NCI-H2029 treated with DMSO at 0.1 percent for 48 hours (cell line): ENCODE measurements around the gene ESAM.

Experiments used
- DNase-seq: peaks from one replicate; lab custom pipeline; 2025; lab: John Stamatoyannopoulos, UW

ESAM gene

GRCh38 chr11:124753205-124753604 is 8.9 kb downstream of the ESAM start:
- no peak for DNase-seq

GRCh38 chr11:124752471-124753102 is 9.5 kb downstream of the ESAM start:
- DNase-seq: no peak

GRCh38 chr11:124751741-124752470 is 10.2 kb downstream of the ESAM start, which contains the start of gene VSIG2:
Gene VSIG2, minus strand, starts transcription at chr11:124752255. Its CDS starts 118 bp downstream, at chr11:124752137.
- no peak for DNase-seq

GRCh38 chr11:124751391-124751740 is 10.7 kb downstream of the ESAM start:
- DNase-seq: no peak

- DNase-seq: no peak
Observed at GRCh38 chr11:124749912-124750311, 12.2 kb downstream of the ESAM start.

GRCh38 chr11:124748481-124749343 is 13.4 kb downstream of the ESAM start:
- no peak for DNase-seq

GRCh38 chr11:124748100-124748418 is 14.0 kb downstream of the ESAM start:
- DNase-seq: no peak

- DNase-seq: no peak
Observed at GRCh38 chr11:124747406-124748099, 14.5 kb downstream of the ESAM start.

- peak; percentile 15 for DNase-seq
Observed at GRCh38 chr11:124746621-124747243, 15.4 kb downstream of the ESAM start.

GRCh38 chr11:124745835-124746620 is 16.1 kb downstream of the ESAM start:
- no peak for DNase-seq

- no peak for DNase-seq
Observed at GRCh38 chr11:124745270-124745834, 16.7 kb downstream of the ESAM start.

GRCh38 chr11:124743050-124743449 is 19.0 kb downstream of the ESAM start:
- DNase-seq: no peak

- DNase-seq: no peak
Observed at GRCh38 chr11:124742555-124742954, 19.5 kb downstream of the ESAM start.

- no peak for DNase-seq
Observed at GRCh38 chr11:124740277-124740882, 21.7 kb downstream of the ESAM start.

- peak; percentile 53 for DNase-seq
Observed at GRCh38 chr11:124739479-124740276, 22.4 kb downstream of the ESAM start, which contains the start of gene NRGN. Gene NRGN, plus strand, starts transcription at chr11:124739942. Its CDS starts 143 bp downstream, at chr11:124740085.

GRCh38 chr11:124738713-124739478 is 23.2 kb downstream of the ESAM start:
- DNase-seq: no peak

- DNase-seq: no peak
Observed at GRCh38 chr11:124737638-124738305, 24.3 kb downstream of the ESAM start.

- no peak for DNase-seq
Observed at GRCh38 chr11:124736736-124737135, 25.4 kb downstream of the ESAM start.
